HG03558 (cell line): ENCODE measurements around the gene TPX2.
"Not testable (repeated sequence)": the region's sequence is repeated elsewhere in the genome, so short reads cannot be mapped to it uniquely, and the experiment has no call there.

Experiments
- ATAC-seq: cut with Tn5 transposase; IDR thresholded peaks from one replicate; pipeline ENCODE4 v1.9.1; 2021; ENCODE audit warnings: moderate number of reproducible peaks; ENCODE audit not compliant: unreplicated experiment; ENCODE audit errors: extremely low read depth

TPX2 gene

DNA sequence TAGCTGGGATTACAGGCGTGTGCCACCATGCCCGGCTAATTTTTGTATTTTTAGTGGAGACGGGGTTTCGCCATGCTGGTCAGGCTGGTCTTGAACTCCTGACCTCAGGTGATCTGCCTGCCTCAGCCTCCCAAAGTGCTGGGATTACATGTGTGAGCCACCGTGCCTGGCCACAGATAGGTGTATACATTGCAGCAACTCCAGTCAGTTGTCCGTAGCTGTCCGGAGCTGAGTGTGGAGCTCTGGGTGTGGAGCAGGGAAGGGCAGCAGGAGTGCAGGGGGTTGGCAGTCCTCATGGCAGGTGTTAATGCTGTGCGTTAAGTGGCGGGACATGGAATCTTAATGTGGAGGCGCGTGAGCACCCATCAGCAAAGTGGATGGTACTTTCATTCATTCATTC lies 88.9 kb downstream of the TPX2 start:
- ATAC-seq, result not testable (repeated sequence)

DNA sequence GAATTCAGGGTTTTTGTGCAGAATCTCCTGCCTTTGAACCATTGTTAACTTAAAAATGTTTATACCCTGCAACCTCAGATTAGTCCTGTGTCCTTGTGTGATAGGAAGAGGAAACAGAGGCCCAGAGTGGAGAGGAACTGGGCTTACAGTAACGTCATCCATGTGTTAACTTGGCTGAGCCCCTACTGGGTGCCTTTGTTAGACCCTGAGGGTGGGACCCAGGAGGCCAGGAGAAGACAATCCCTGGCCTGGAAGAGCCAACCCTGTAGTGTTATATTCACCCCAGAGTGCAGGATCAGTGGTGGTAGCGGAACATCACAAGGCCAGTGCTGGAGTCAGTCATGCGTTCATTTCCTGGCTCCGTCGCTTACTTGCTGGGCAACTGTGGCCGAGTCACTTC lies 90.6 kb downstream of the TPX2 start:
- no peak for ATAC-seq

DNA sequence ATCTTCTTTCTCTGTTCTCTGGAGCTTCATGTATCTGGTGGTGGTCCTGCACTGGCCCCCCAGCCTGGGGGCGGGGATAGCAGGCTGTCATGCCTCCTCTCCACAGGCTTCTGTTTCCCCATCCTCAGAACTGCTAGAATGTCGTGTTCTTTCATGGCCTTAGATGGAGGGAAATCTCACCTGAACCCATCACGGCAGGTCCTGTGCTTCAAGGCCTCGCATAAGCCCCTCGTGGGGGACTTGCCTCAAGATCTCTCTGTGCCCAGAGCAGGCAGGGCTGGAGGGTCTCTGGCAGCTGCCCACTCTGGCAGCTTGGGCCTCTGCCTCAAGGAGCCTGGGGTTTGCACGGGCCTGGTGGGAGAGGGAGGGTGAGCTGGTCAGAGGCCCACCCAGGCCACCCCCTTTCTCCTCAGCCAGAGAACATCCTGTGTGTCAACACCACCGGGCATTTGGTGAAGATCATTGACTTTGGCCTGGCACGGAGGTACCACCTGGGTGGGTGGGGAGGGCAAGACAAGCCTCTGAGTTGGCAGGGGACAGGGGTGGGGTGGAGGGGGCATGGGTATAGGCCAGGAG lies 91.4 kb downstream of the TPX2 start:
- no peak for ATAC-seq

DNA sequence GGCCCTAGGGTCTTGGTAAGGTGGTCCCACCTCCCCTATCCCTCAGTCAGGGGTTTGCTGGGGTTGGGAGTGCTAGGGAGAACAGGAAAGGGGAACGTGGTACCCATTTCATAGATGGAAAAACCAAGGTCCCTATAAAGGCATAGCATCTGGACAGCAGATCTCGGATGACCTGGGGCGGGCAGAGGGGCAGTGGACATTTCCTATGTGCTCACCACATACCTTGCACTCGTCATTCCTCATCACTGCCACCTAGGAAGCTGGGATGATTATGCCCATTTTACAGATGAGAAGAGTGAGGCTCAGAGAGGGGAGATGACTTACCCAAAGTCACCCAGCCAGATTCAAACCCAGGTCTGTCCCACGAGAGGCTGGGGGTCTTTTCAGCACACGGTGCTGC lies 92.1 kb downstream of the TPX2 start:
- ATAC-seq, result no peak

DNA sequence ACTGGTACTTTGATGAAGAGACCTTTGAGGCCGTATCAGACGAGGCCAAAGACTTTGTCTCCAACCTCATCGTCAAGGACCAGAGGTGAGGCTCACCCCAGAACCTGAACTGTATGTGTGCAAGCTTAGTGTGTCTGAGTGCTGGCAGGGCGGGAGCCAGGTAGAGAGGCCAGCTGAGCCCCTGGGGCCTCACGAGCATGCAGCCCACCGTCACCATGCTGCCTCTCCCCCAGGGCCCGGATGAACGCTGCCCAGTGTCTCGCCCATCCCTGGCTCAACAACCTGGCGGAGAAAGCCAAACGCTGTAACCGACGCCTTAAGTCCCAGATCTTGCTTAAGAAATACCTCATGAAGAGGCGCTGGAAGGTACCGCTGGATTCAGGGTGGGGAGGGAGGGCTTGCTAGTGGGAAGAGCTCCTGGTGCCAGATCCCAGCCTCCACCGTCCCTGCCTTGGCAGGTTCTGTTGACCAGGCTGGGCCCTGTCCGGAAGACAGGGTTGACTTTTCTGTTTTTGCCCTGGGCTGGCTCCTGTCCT lies 92.7 kb downstream of the TPX2 start:
- ATAC-seq, result no peak

DNA sequence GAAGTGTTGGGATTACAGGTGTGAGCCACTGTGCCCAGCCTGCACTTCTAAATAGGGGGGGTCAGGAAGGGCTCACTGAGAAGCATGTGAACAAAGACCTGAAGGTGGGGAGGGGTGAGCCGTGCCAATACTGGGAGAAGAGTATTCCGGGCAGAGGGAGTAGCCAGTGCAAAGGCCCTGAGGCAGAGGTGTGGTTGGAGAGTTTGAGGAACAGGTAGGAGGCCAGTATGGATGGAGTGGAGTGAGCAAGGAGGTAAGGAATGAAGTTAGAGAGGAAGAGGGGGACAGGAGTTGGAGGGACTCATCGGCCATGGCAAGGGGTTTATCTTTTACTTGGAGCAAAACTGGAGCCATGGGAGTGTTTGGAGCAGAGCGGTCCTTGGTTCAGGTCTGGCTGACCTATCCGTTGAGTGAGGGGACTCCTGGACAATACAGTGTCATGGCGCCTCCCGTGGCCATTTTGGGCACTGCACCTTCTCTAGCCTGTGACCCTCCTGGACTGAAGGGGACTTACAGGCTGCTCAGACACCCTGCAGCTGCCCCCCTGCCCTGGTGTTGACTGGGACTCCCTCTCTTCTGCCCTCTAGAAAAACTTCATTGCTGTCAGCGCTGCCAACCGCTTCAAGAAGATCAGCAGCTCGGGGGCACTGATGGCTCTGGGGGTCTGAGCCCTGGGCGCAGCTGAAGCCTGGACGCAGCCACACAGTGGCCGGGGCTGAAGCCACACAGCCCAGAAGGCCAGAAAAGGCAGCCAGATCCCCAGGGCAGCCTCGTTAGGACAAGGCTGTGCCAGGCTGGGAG lies 94.2 kb downstream of the TPX2 start:
- no peak for ATAC-seq

DNA sequence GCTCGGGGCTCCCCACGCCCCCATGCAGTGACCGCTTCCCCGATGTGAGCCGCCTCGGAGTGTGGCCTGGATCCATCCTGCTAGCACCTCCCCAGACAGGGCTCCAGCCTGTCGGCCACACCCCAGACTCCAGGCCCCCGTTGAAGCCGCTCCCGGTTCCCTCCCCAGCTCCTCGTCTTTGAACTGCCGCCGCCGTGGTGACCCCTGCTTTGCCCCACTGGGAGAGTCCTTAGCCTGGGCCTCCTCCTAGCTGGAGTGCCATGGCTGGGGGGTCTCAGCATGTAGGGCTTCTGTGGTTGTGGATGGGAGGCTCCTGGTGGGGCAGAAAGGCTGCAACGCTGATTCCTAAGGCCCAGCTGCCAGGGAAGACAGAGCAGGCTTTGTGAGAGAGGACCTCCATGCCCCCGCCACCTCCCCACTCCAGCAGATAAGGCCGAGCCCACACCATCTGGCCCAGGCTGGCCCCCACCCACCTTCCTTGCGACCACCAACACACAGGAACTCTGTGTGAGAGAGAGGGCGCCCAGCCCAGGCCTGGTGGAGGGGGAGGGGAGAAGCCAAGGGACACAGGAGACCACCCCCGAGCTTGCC lies 94.9 kb downstream of the TPX2 start:
- ATAC-seq, result no peak

DNA sequence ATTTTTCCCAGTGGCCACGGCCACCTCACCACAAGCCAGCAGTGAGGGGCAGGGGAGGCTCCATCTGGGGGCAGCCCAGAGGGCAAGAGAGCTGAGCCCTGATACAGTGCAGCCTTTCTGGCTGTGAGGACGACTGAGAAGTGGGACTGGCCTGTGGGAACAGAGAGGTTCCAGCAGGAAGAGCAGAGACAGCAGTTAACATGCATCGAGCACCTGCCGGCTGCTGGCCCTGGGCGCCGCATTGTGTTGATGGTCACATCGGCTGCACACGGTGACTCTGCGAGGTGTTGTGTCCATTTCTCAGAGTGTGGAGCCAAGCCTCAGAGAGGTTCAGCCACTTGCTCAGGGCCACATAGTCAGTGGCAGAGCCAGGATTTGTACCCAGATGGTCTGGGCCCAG lies 96.5 kb downstream of the TPX2 start:
- ATAC-seq, result no peak

DNA sequence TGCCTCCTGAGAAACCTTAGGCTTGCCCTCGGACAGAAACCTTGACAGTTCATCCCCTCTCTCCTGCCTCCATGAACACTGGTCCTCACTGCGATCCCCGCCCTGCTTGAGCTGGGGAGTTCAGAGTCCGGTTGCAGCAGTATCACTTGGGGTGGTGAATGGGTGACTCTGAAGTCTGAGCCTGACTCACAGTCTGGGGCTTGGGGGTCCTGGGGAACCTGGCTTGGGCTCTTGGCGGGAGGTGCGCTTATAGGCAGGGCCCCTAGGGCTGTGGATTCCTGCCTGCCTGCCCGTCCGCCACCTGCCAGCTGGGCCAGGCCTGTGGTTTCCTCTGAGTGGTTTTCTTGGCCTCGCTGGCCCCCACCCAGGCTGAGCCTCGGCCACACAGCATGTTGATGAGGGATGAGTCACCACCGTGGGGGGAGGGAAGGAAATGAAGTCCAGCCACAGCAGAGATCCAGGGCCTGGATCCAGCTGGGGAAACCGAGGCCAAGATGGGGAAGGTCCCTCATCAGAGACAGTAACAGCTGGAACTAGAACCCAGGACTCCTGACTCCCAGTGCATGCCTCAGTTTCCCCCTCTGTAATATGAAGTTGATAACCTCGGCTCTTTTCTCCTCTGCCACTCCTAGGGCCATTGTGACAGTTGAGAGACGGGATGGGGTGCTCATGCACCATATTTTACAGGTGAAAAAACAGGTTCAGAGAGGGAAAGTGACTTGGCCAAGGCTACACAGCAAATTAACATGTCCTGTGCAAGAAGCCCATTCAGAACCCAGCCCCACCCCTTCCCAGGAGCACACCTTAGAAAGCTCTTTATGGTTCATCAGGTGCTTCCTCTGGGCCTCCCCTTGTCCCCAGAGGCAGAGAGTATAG lies 97.1 kb downstream of the TPX2 start:
- ATAC-seq, result no peak

DNA sequence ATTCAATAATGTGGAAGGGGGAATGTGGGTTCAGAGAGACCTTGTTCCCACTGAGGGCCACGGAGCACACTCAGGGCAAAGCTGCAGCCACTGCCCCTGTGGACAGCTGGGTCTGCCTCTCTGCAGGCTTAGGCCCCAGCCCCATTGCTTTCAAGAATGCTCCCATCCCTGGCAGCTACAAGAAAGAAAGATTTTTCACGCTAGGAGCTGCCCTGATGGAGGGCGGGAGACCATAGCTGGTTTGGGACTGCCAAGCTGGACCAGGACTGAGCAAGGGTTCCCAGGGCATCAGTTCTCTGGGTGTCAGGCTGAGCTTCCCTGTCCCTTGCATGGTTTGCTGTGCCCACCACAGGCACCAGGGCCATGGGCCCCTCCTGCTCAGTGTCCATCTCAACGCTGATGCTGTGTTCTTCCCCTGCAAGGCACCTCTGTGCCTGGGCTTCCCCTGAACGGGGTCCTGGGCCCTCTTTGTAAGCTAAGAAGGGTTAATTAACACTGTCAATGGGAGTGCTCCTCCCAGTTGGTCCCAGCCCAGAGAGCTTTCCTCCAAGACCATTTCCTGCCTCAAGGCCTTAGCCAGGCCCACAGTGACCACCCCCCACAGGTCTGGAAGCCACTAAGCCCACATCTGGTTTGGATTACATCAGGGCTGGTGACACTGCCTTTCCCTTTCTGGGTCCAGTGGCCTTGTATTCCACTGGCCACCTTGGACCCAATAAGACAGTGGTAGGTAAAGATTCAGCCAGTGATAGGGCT lies 97.9 kb downstream of the TPX2 start:
- no peak for ATAC-seq

DNA sequence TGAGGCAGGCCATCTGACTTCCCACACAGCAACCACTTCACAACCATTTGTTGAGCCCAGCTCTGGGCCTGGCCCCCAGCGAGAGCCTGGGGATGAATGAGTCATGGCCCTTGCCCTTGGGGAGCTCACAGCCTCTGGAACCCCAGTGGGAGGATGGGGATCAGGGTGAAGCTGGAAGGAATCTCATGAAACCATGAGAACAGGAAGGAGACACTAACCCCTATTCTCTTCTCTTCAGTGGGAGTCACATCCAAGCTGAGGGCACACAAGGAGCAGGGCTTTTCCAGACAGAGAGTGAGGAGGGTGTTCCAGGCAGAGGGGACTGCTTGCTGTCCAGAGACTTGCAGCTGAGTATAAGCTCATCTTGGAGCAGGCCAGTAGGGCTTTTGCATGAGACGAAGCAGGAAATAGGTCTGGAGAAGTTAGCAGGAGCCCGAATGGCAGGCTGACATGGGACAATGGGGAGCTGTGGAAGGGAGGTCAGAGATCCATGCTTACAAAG lies 98.9 kb downstream of the TPX2 start:
- no peak for ATAC-seq

DNA sequence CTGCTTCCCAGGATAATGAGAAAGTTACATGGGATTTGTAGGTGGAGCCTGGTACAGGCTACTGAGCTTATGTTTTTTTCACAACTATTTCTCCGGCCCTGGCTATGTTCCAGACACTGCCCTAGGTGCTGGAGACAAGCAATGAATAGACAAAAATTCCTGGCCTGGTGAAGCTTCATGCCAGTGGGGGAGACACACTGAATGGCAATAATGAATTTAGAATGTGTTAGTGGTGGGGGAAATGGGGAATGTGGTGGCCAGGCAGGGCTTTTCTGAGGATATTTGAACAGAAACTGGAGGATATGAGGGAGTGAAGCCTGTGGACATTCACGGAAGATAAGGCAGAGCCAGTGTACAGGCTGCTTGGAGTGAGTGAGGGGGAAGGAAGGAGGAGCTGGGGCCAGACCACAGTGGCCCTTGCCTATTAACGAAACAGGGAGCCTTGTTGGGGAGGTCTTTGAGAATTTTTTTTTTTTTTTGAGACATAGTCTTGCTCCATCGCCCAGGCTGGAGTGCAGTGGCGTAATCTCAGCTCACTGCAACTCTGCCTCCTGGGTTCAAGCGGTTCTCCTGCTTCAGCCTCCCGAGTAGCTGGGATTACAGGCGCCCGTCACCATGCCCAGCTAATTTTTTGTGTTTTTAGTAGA lies 99.7 kb downstream of the TPX2 start:
- no peak for ATAC-seq

DNA sequence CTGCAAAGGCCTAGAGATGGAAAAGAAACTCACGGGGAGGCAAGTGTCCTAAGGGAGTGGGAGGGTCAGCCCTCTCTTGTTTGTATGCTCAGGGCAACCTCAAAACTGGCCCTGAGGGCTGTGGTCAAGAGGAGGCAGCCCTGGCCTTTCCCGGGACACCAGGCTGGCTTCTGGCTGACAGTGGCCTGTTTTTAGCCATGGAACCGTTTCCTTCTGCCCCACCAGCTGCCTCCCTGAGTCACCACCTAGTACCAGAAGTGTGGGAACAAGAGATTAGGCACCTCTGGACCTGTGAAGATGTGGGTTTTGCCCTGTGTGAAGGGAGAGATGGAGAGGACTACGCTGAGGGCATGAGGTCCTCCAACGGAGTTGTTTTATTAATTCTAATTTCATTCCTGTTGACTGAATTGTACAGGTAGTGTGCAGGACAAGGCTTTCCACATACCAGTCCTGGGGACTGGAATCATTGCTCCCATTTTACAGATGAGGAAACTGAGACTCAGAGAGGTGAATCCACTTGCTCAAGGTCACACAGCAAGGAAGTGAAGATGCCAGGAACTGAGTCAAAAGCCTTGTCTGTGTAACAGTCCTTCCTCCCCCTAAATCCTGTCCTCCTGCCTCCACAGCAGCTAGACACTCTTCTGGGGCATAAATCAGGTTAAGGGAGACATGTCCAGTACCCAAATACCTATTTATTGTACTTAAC lies 100.8 kb downstream of the TPX2 start:
- no peak for ATAC-seq

DNA sequence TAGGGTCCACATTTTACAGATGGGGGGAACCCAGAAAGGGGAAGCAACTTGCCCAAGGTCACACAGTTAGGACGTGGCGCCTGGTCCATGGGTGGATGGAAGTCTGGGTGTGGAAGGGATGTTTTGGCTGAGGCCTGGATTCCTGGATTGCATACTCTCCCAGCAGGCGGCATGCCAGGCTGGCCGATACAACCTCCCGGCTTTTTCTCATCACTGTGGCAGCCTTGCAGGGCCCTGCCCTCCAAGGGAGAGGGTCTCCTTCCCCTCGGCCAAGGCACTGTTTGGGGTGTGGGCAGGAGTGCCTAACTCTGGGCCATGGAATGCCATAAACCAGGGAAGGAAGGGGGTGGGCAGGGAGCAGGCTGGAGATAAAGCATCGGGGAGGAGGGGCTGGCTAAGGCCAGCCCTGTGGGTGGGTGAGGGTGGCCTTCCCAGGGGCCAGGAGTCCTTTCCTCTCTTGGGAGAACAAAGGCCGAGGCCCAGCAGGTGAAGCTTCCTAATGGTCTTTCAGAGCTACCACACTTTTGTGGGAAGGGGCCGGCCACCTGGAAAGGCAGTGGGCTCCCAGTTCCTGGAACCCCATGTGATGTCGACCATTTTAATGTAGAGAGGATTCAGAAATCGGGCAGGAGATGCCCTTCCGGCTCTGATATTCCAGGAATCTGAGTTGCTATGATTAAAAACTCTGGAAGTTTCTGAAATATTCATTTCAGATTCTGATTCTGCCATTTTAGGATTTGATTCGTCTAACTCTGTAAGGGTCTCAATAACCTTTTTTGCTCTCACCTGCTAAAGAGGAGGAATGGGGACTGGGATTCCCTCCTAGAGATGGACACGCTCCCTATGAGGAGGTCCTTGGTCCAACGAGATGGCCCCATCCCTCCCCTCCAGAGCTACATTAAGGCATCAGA lies 102.1 kb downstream of the TPX2 start:
- no peak for ATAC-seq

DNA sequence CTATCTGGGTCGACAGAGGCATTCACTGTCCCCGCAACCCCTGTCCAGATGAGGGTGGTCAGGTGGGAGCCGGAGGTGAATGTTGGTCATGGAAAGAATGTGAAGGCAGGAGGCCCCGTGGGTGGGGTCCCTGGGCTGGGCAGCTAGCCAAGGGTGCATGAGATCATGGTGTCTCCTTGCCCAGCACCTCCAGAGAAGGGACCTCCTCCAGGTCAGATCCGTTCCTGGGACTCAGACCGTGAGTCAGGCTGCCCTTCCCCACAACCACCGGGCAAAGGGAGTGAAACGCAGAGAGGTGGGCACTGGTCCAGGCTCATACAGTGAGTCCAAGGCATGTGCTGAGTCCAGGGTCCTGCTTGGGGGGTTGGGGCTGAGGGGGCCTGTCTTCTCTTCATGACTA lies 102.8 kb downstream of the TPX2 start:
- no peak for ATAC-seq

DNA sequence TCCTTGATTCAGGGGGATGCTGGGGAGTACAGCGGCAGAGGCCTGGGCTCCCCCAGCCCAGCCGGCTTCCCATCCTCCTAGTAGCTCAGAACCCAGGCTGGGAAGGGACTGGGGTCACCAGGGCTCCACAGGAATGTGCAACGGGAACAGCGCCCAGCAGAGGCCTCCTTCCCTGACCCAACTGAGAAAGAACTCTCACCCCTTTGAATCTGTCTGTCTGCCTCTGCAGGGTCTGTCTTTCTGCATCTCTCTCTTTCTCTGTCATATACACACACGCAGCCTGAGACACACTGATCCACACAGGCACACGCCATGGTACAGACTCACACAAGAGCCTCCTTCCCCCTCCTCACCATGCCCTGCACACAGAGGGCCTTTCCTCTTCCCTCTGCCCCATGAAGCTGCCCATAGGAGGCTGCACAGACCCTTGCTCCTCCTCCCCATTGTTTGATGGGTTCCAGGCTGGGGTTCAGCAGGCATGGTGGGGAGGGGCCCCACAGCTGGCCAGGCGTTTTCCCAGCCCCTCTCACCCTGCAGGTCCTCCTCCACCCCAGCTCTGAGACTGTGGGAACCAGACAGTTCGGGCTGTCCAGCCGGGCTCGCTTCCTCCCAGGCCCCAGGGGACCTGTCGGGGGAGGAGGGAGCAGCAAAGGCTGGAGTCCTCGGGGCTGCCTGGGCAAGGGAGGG lies 103.5 kb downstream of the TPX2 start:
- no peak for ATAC-seq

DNA sequence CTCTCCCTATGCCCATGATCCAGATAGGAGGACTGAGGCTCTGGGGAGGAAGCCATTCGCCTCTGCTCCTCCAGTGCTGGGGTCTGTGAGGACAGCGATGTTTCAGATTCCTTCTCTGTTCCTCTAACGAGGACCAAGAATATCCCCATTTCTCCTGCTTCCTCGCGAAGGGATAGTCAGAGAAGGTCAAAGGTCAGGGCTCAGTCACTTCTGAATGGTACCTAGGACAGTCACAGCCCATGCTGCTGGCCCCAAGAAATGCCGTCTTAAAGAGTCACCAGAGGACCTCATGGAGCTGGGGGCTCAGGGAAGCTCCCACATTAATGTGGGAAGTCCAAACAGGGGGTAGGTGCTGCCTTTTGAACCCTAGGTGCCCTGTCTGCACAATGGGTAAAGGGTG lies 104.2 kb downstream of the TPX2 start:
- no peak for ATAC-seq
